CD14-positive monocyte (primary cell): Measurements from ENCODE around the gene SLC66A3. TPM values are rescaled to one million over a fixed set of nuclear protein-coding genes. Genes with fewer than 3 reads are reported as not detected.

Experiments used
- DNase-seq, 3 donors: peaks; one replicate each; pipeline ENCODE4 v3.0.0-alpha.2; 2011 to 2022
- H2AFZ ChIP-seq: 2 replicates; pipeline ENCODE4 v1.6.0; 2012; ENCODE audit warnings: mild to moderate bottlenecking, low read depth, low read length, inconsistent platforms; ENCODE audit not compliant: insufficient read depth, poor library complexity, severe bottlenecking
- H3K27ac ChIP-seq, 2 donors: 1 replicate in 1 of 2; 2 replicates in 1 of 2; pipeline ENCODE4 v1.5.1; 2012 to 2013; ENCODE audit warnings: low read length in 2 of 2, control low read depth in 1 of 2, inconsistent platforms in 1 of 2, low read depth in 1 of 2, mild to moderate bottlenecking in 1 of 2
- H3K27me3 ChIP-seq, 2 donors: one replicate each; pipeline versions ENCODE4 v1.6.0 to v1.6.1; 2011 to 2013; ENCODE audit warnings: low read length in 2 of 2; ENCODE audit not compliant: control insufficient read depth in 2 of 2, insufficient read depth in 2 of 2
- H3K36me3 ChIP-seq, 2 donors: replicated peaks in 1 of 2; 1 replicate in 1 of 2; 2 replicates in 1 of 2; pipeline versions ENCODE4 v1.5.1 to v1.6.1; 2012 to 2013; ENCODE audit warnings: low read length in 2 of 2, control low read depth in 1 of 2, inconsistent platforms in 1 of 2, mild to moderate bottlenecking in 1 of 2; ENCODE audit not compliant: insufficient read depth in 2 of 2, control insufficient read depth in 1 of 2
- H3K4me1 ChIP-seq, 2 donors: 1 replicate in 1 of 2; 2 replicates in 1 of 2; pipeline versions ENCODE4 v1.5.1 to v1.6.1; 2012 to 2013; ENCODE audit warnings: low read length in 2 of 2, control low read depth in 1 of 2, inconsistent platforms in 1 of 2, mild to moderate bottlenecking in 1 of 2, moderate library complexity in 1 of 2; ENCODE audit not compliant: insufficient read depth in 2 of 2, control insufficient read depth in 1 of 2
- H3K4me2 ChIP-seq: replicated peaks from 2 replicates; pipeline ENCODE3; 2012; ENCODE audit warnings: low read length, moderate library complexity, mild to moderate bottlenecking; ENCODE audit not compliant: poor library complexity, severe bottlenecking; ENCODE audit errors: extremely low read depth
- H3K4me3 ChIP-seq, 3 experiments: fragments of 200-600 bp in 1 of 3; sonication (generic) in 1 of 3; replicated peaks in 1 of 3; 1 replicate in 2 of 3; 2 replicates in 1 of 3; pipeline ENCODE4 v1.5.1; 2011 to 2013; ENCODE audit warnings: low read length in 3 of 3, mild to moderate bottlenecking in 3 of 3, control low read depth in 2 of 3, low read depth in 2 of 3, inconsistent platforms in 1 of 3, moderate library complexity in 1 of 3
- H3K79me2 ChIP-seq: 2 replicates; pipeline ENCODE4 v1.6.0; 2012; ENCODE audit warnings: mild to moderate bottlenecking, control low read depth, inconsistent platforms, low read length, moderate library complexity; ENCODE audit not compliant: insufficient read depth
- H3K9ac ChIP-seq: 2 replicates; pipeline ENCODE4 v1.6.0; 2017; ENCODE audit warnings: low read length, mild to moderate bottlenecking; ENCODE audit not compliant: insufficient read depth, poor library complexity, severe bottlenecking
- H3K9me3 ChIP-seq, 2 donors: replicated peaks in 1 of 2; 1 replicate in 1 of 2; 2 replicates in 1 of 2; pipeline versions ENCODE4 v1.5.1 to v1.6.1; 2012 to 2013; ENCODE audit warnings: low read length in 2 of 2, control low read depth in 1 of 2; ENCODE audit not compliant: control insufficient read depth in 1 of 2, insufficient read depth in 1 of 2
- H4K20me1 ChIP-seq: 2 replicates; pipeline ENCODE4 v1.6.0; 2012; ENCODE audit warnings: mild to moderate bottlenecking, low read length, control low read depth, moderate library complexity; ENCODE audit not compliant: insufficient read depth
- H3K27ac Mint-ChIP-seq, 7 donors: one replicate each; pipeline ENCODE4 v1.8.0; 2020; ENCODE audit warnings: mild to moderate bottlenecking in 7 of 7, mixed read lengths in 7 of 7, moderate library complexity in 6 of 7, inconsistent platforms in 2 of 7
- H3K27me3 Mint-ChIP-seq, 3 donors: one replicate each; pipeline ENCODE4 v1.8.0; 2021 to 2022; ENCODE audit warnings: low read depth in 3 of 3, mild to moderate bottlenecking in 3 of 3, mixed read lengths in 3 of 3, moderate library complexity in 3 of 3, inconsistent platforms in 1 of 3
- H3K36me3 Mint-ChIP-seq, 2 donors: one replicate each; pipeline ENCODE4 v1.8.0; 2020; ENCODE audit warnings: mixed read lengths in 2 of 2, inconsistent platforms in 1 of 2, mild to moderate bottlenecking in 1 of 2
- H3K4me1 Mint-ChIP-seq: one replicate; pipeline ENCODE4 v1.8.0; 2020; ENCODE audit warnings: mild to moderate bottlenecking, mixed read lengths
- H3K4me3 Mint-ChIP-seq, 2 donors: one replicate each; pipeline ENCODE4 v1.8.0; 2020; ENCODE audit warnings: mild to moderate bottlenecking in 2 of 2, mixed read lengths in 2 of 2, moderate library complexity in 1 of 2
- H3K9me3 Mint-ChIP-seq, 7 donors: one replicate each; pipeline ENCODE4 v1.8.0; 2020 to 2022; ENCODE audit warnings: mixed read lengths in 7 of 7, mild to moderate bottlenecking in 6 of 7, moderate library complexity in 6 of 7, inconsistent platforms in 2 of 7
- whole genome bisulfite sequencing: methylation state at CpG from one replicate; pipeline ENCODE4 v1.1.5; 2013; ENCODE audit warnings: missing lambda C conversion rate; ENCODE audit not compliant: insufficient coverage; 5-methylcytosine and 5-hydroxymethylcytosine counted together
- intact Hi-C, 2 donors: fragments of 100-400 bp; cut with micrococcal nuclease; formaldehyde crosslinking; loops; one replicate each; pipeline versions ENCODE4 v1.15.0 to v1.15.1; 2023
- polyA plus RNA-seq, 3 donors: library from polyadenylated mRNA; depleted of rRNA in 1 of 3; unstranded in 2 of 3; stranded (reverse) in 1 of 3; fragments of 300-500 nt in 2 of 3; fragments of >200 nt in 1 of 3; fragmentation: Illumina TruSeq in 2 of 3; gene quantifications; 1 replicate in 2 of 3; 2 replicates in 1 of 3; pipeline ENCODE4 v1.2.3, GENCODE V29; 2012 to 2021
- TF ChIP-seq, protein P1 (sequence below): fragments of 200-600 bp; IDR thresholded peaks from one replicate; pipeline ENCODE4 v1.8.0; 2022; ENCODE audit warnings: antibody characterized with exemption, mild to moderate bottlenecking

Gene SLC66A3
- polyA plus RNA-seq, 3 donors = 51.8 to 188 (median 169) TPM

GRCh38 chr2:11124760-11125068, 30.6 kb upstream of the SLC66A3 start:
- H3K4me2 ChIP-seq = no peak overlapping the region
- TF ChIP-seq, protein P1, sequence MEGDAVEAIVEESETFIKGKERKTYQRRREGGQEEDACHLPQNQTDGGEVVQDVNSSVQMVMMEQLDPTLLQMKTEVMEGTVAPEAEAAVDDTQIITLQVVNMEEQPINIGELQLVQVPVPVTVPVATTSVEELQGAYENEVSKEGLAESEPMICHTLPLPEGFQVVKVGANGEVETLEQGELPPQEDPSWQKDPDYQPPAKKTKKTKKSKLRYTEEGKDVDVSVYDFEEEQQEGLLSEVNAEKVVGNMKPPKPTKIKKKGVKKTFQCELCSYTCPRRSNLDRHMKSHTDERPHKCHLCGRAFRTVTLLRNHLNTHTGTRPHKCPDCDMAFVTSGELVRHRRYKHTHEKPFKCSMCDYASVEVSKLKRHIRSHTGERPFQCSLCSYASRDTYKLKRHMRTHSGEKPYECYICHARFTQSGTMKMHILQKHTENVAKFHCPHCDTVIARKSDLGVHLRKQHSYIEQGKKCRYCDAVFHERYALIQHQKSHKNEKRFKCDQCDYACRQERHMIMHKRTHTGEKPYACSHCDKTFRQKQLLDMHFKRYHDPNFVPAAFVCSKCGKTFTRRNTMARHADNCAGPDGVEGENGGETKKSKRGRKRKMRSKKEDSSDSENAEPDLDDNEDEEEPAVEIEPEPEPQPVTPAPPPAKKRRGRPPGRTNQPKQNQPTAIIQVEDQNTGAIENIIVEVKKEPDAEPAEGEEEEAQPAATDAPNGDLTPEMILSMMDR = peak; percentile 19
- no peaks in the 10 kb centered on the region for H3K9me3 ChIP-seq
- H3K4me3 Mint-ChIP-seq = no peak overlapping the region
- peaks cover 14% of the 10 kb centered on the region for H3K4me1 Mint-ChIP-seq
- DNase-seq = no peak
- peaks cover 0 to 10% of the 10 kb centered on the region in 2 donors for H3K27me3 ChIP-seq
- H3K4me1 ChIP-seq = peaks cover 2 to 3% of the 10 kb centered on the region in 2 donors
- peaks cover 0 to 2% (median 0%) of the 10 kb centered on the region in 7 donors for H3K9me3 Mint-ChIP-seq
- H3K79me2 ChIP-seq = no peaks in the 10 kb centered on the region
- no peak overlapping the region for H2AFZ ChIP-seq
- no peaks in the 10 kb centered on the region for H4K20me1 ChIP-seq
- H3K36me3 Mint-ChIP-seq = no peaks in the 10 kb centered on the region
- no peak overlapping the region for H3K9ac ChIP-seq
- H3K27me3 Mint-ChIP-seq = peaks cover 14 to 35% (median 16%) of the 10 kb centered on the region in 3 donors
- intact Hi-C loops = loop anchor here (2.0 to 5.0 kb wide), 2 partner anchors 292 kb away; no protein-coding TSS in a partner anchor
- H3K36me3 ChIP-seq = no peaks in the 10 kb centered on the region
- H3K27ac Mint-ChIP-seq = no peak overlapping the region
- no peak overlapping the region for H3K27ac ChIP-seq
- no peak overlapping the region for H3K4me3 ChIP-seq
- 100% methylated on average over 1 of the region's 3 CpGs for WGBS

GRCh38 chr2:11127761-11128160, 27.5 kb upstream of the SLC66A3 start:
- Mint-ChIP-seq H3K27ac (no peak overlapping the region), H3K4me3 (no peak overlapping the region), H3K27me3 (peaks cover 18 to 43% (median 25%) of the 10 kb centered on the region in 3 donors), H3K4me1 (peaks cover 17% of the 10 kb centered on the region), H3K36me3 (no peaks in the 10 kb centered on the region), H3K9me3 (peaks cover 0 to 2% (median 0%) of the 10 kb centered on the region in 7 donors)
- no peaks in the 10 kb centered on the region for H3K9me3 ChIP-seq
- H2AFZ ChIP-seq = no peak overlapping the region
- no peaks in the 10 kb centered on the region for H4K20me1 ChIP-seq
- no CpG with 5 or more reads among the region's 5 CpGs for WGBS
- intact Hi-C loops = no loop called here
- DNase-seq = no peak
- peaks cover 0 to 19% of the 10 kb centered on the region in 2 donors for H3K27me3 ChIP-seq
- peaks cover 16% of the 10 kb centered on the region in 2 donors for H3K4me1 ChIP-seq
- H3K4me3 ChIP-seq = no peak overlapping the region
- TF ChIP-seq, protein P1 = no peak
- no peak overlapping the region for H3K4me2 ChIP-seq
- H3K9ac ChIP-seq = no peak overlapping the region
- H3K36me3 ChIP-seq = no peaks in the 10 kb centered on the region
- H3K79me2 ChIP-seq = no peaks in the 10 kb centered on the region
- no peak overlapping the region for H3K27ac ChIP-seq
